ENCODE results near the gene MYL11. TPM values are rescaled to one million over a fixed set of nuclear protein-coding genes. Genes with fewer than 3 reads are reported as not detected.
"Not testable (repeated sequence)": the region's sequence is repeated elsewhere in the genome, so short reads cannot be mapped to it uniquely, and the experiment has no call there.

Gene MYL11
- total RNA-seq, 1 donor from 2014 or later: not detected

DNA sequence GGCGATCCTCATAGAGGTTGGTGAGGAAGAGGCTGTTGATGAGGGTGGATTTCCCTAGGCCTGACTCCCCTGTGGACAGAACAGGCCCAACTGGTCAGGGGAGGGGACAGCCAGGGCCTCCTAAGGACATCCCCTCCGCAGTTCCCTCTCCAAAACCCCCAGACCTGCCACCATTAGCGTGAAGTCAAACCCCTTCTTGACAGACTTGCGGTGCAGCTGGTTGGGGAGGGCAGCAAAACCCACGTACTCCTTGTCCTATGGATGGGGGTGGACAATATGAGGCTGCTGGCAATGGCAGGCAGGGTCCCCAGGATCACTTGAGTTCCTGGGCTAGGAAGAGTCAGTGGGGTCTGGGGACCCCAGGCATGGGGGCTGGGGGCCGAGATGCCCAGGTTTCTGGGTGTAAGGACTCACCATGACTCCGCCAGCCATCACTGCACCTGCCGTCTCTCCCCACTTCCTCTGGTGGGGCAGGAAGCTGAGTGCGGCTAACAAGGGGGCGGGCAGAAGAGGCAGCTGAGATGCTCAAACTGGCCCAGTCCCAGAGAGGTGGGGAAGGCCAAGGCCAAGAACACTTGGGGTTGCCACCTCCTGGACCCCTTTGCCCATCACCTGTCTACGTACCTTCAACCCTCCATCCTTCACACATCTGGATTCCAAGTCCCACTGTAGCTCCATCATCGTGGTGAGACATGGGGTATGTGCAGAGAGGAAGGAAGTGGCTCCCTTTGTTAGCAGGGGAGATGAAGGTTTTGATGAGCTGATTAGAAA is 7.7 kb downstream of the MYL11 start, which contains the start of gene SEPTIN1:
TSS of gene SEPTIN1 (minus strand) at position 451 of the 771 bp plus-strand sequence. CDS start at position 432, 19 bp downstream.
- intact Hi-C loops (cut with micrococcal nuclease): loop anchor here (1.0 kb wide), 1 partner anchor 11 kb away; no protein-coding TSS in a partner anchor

DNA sequence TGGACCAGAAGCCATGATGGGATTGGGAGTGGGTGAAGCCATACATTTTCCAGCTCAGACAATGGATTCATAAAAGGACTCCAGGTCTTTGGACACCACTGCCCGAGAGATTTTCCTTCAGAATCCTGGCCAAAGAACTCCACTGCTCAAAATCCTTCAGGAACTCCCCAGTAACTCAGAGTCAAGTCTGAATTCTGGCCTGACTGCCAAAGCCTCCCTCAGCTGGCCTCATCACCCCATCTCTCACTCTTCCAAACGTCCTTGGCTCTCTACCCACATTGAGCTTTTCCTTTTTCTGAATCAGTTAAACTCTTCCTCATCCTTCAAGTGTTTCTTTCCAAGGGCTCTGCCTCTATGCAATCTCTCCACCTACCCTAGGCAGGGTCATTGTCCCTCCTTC is 8.9 kb downstream of the MYL11 start:
- intact Hi-C loops (cut with micrococcal nuclease): no loop called here

DNA sequence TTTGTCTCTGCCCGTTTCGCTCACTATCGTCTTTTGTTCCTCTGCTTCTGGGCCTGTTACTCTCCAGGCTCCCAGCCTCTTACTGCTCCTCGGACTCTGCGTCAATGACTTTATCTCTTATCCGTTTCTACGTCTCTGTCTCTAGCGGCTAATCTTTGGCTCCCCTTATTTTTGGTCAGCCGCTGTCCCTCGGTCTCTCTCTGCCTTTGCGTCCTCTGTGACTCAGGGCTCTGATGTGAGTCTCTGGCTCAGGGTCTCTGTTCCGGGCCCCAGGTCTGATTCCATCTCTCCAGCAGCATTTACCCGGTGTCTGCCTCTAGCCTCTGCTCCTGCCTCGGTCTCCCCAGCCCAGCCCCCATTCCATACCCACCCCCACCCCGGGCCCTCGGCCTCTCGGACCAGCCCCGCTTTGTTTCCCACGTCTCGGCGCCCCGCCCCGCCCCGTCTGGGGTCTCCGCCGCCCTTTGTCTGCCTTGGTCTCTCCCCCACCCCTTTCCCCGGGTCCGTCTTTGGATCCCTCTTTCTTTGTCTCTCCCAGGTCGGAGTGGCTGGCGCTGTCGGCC is 20.1 kb downstream of the MYL11 start:
- intact Hi-C loops (cut with micrococcal nuclease): no loop called here

DNA sequence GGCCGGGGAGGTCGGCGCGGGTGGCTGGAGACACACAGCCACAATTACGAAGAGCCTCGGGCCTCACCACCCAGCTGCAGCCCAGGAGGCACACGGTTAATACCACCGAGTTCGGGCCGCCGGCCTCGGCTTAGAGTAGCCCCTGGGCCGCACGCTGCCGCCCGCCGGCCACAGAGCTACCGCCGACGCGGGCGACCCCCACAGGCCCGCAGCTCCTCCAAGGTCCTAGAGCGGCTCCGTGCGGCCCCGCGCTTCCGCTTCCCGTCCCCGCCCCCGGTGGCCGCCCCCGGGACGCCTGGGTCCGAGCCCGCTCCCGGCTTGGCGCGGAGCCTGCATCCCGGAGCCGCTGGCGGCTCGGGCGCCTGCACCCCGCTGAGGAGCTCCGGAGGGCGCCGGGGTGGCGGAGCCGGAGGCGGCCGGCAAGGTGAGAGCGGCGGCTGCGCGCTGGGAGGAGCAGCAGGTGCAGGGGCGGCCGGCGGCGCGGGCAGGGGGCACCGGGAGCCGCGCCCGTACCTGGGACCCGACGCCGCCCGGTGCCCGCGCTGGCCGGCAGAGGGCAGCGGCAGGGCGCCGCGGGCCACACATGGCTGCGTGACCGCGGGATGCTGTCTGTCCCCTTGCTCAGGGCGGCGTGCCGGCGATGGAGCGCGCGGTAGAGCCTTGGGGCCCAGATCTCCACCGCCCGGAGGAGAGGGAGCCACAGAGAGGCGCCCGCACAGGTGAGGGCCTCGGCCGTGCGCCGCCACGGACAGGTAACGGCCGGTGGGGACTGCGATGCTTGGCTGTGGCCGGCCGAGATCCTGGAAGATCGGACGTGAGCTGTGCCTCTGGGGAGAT is 20.8 kb downstream of the MYL11 start, which contains the start of gene ZNF48:
TSS of gene ZNF48 (plus strand) at position 266 of the 837 bp plus-strand sequence. CDS start at position 641, 375 bp downstream.
- intact Hi-C loops (cut with micrococcal nuclease): no loop called here

DNA sequence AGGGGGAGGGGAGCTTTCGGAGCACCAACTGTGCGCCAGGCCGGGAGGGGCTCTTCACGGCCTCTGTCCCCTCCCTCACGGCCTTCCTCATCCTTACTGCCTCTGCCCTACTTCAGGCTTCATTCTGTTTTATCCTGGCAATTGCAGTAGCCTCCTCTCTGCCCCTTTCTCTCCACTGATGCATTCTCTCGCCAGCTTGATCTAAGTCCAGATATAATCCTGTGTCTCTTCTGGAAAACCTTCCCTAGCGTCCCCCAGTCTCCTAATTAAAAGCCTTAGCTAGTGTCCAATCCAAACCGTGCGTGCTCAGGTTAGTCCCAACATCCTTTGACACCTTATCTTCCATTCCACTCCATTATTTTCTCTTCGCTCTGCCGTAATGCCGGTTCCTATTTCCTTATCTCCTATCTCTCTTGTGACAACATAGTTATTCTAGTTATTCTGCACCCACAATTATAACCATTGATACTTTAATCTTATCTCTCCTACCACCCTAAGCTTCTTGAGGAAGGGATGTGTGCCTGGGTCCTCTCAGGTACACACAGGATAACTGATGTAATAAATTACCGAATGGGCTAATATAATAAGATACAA is 21.5 kb downstream of the MYL11 start:
- intact Hi-C loops (cut with micrococcal nuclease): no loop called here

DNA sequence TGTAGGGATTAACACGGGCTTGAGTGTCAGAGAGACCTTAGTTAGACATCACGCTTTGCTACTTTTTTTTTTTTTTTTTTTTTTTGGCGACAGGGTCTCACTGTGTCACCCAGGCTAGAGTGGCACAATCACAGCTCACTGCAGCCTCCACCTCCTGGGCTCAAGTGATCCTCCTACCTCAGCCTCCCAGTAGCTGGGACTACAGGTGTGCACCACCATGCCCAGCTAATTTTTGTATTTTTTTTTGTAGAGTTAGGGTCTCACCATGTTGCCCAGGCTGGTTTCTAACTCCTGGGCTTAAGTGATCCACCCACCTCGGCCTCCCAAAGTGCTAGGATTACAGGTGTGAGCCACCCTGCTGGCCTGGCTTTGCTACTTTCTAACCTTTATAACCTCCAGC is 22.0 kb downstream of the MYL11 start:
- intact Hi-C loops (cut with micrococcal nuclease): not testable (repeated sequence)

DNA sequence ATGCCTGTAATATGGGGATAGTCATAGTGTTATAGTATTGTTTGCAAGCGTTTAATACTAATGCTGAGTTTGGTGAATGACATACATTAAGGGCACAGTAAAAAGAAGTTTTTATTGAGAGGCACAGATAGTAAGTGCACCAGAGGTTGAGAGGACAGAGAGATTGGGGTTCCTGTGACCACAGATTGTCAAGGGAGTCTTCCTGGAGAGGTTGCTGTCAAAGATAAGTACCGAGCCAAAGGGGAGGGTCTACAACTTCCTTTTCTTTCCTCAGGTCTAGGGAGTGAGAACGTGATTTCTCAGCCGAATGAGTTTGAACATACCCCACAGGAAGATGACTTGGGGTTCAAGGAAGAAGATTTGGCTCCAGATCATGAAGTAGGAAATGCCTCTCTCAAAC is 22.5 kb downstream of the MYL11 start:
- intact Hi-C loops (cut with micrococcal nuclease): no loop called here

DNA sequence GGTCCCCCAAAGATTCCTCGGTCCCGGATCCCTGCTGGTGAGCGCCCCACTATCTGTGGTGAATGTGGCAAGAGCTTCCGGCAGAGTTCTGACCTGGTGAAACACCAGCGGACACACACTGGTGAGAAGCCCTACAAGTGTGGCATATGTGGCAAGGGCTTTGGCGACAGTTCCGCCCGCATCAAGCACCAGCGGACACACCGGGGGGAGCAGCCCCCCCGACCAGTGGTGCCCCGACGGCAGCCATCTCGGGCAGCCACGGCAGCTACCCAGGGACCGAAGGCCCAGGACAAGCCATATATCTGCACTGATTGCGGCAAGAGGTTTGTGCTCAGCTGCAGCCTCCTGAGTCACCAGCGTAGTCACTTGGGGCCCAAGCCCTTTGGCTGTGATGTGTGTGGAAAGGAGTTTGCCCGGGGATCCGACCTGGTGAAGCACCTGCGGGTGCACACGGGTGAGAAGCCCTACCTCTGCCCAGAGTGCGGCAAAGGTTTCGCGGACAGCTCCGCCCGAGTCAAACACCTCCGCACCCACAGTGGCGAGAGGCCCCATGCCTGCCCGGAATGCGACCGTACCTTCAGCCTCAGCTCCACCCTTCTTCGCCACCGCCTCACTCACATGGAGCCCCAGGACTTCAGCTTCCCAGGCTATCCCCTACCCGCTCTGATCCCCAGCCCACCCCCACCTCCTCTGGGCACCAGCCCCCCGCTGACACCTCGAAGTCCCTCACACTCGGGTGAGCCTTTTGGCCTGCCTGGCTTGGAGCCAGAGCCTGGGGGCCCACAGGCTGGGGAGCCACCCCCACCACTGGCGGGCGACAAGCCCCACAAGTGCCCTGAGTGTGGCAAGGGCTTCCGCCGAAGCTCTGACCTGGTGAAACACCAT is 23.4 kb downstream of the MYL11 start:
- intact Hi-C loops (cut with micrococcal nuclease): no loop called here

DNA sequence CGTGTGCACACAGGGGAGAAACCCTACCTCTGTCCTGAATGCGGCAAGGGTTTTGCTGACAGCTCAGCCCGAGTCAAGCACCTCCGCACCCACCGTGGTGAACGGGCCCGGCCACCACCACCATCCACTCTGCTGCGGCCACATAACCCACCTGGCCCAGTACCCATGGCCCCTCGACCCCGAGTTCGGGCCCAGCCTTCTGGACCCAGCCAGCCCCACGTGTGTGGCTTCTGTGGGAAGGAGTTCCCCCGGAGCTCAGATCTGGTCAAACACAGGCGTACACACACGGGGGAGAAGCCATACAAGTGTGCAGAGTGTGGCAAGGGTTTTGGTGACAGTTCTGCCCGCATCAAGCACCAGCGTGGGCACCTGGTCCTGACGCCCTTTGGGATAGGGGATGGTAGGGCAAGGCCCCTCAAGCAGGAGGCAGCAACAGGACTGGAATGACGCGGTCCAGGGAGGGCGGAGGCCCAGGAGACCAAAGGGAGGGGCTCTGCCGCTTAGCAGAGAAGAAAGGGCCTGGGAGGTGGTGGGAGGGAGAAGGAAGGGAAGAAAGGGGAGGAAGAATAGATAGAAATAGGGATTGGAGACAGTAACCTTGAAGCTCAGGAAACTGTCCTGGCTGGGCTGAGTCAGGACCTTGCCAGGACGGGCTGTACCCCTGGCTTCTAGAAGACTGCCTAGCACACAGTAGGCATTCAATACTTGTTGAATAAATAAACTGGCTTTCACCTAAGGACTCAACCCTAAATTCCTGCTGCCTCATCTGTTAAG is 24.2 kb downstream of the MYL11 start:
- intact Hi-C loops (cut with micrococcal nuclease): no loop called here

DNA sequence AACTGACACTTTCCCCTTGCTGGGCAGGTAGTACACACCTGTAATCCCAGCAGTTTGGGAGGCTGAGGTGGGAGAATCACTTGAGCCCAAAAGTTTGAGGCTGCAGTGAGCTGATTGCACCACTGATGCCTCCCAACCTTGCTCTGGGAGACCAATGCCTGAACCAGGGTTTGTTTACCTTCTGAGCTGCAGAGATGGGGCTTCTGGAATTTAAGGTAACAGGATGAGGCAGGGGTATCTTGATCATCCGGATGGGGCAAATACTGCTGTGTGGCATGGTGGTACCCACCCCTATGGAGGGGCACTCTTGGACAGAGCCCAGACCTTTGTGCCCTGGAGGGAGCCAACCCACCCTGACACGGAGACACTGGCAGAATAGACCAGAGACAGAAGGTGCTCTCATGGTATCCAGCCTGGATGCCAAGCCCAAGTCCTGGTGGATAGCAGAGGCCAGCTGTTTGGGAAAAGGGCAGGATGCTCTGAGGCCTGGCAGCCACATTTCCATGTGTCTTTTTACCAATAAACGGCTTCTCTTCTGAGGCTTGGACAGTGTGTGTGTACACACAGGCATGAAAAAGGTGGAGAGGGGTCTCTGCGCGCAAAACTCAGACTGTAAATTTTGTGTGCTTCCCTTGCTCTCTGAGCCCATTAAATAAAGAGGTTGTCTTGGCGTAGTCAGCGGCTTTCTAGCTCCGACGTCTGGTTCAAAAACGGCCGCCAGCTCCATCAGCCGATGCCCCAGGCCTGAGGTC is 25.0 kb downstream of the MYL11 start:
- intact Hi-C loops (cut with micrococcal nuclease): loop anchor here (1.0 to 10.0 kb wide), 2 partner anchors 21 to 335 kb away; partner anchors contain the start of gene ALDOA

DNA sequence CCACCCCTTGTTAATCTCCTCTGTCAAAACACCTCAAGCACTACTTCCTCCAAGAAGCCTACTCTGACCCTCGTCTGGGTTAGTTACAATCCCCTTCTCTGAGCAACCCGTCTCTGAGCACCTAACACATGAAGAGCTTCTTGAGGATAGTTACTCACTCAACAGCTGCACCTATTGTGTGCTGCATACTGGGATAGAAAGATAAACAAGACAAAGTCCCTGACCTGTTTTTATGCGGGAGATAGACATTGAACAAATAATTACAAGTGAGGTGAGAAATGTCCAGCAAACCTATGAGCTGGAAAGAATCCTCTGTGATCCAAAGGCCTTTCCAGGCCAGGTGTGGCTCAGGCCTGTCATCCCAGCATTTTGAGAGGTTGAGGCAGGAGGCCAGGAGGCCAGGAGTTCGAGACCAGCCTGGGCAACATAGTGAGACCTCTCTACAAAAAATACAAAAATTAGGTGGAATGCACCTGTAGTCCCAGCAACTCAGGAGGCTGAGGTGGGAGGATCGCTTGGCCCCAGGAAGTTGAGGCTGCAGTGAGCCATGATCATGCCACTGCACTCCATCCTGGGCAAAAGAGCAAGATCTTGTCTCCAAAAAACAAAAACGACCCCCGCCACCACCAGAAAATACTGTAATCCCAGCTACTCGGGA is 27.3 kb downstream of the MYL11 start:
- intact Hi-C loops (cut with micrococcal nuclease): loop anchor here (10.0 kb wide), 1 partner anchor 337 kb away; the partner anchor contains the start of gene ALDOA

DNA sequence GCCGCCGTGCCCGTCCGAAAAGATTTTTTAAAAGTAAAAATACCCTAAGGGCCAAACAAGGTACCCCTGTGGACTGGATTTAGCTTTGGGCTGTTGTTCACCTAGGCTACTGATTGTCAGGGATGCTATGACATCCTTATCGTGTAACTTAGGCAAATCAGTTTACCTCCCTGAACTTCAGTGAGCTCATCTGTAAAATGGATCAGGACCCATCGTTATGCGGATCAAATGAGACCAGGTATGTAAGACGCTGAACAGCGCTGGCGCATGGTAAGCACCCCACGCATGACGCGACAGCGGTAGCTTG is 32.1 kb downstream of the MYL11 start:
- intact Hi-C loops (cut with micrococcal nuclease): loop anchor here (1.0 to 10.0 kb wide), 6 partner anchors 28 to 342 kb away; partner anchors contain the start of genes ALDOA, CD2BP2, TBC1D10B and TBX6

DNA sequence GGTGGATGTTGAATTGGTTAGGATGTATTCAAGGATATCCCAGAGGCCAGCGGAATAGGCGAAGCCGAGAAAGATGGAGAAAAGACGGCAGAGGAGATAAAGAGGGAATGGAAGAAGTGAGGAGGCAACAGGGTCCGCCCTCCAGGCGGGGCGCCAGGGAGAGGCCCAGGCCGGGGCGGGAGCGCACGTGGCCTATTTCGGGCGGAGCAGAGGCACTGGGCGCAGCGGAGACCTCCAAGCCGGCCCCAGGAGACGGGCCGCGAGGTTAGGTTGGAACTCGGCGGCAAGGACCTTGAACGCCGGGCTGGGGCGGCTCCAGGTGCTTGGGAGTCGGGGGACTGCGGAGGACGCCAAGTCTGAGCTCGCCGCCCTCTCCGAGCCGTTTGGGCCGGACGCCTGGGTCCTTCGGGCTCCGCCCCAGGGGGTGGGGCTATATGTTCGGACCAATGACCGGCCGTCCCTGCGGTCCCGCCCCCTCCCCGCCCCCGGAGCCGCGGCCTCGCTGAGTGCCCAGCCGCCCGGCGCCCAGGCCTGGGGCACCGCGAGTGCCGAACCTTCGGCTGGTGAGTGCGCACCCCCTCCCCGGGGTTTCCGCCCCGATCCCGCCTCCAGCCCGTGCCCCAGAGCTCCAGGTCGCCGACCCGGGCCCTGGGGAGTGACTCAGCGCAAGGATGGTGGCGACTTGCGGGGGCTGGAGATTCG is 32.7 kb downstream of the MYL11 start, which contains the start of gene ZNF771:
TSS of gene ZNF771 (plus strand) at position 505 of the 702 bp plus-strand sequence. CDS start 448 bp downstream, outside the sequence.
- intact Hi-C loops (cut with micrococcal nuclease): loop anchor here (1.0 to 10.0 kb wide), 6 partner anchors 29 to 342 kb away; partner anchors contain the start of genes ALDOA, CD2BP2, TBC1D10B and TBX6

DNA sequence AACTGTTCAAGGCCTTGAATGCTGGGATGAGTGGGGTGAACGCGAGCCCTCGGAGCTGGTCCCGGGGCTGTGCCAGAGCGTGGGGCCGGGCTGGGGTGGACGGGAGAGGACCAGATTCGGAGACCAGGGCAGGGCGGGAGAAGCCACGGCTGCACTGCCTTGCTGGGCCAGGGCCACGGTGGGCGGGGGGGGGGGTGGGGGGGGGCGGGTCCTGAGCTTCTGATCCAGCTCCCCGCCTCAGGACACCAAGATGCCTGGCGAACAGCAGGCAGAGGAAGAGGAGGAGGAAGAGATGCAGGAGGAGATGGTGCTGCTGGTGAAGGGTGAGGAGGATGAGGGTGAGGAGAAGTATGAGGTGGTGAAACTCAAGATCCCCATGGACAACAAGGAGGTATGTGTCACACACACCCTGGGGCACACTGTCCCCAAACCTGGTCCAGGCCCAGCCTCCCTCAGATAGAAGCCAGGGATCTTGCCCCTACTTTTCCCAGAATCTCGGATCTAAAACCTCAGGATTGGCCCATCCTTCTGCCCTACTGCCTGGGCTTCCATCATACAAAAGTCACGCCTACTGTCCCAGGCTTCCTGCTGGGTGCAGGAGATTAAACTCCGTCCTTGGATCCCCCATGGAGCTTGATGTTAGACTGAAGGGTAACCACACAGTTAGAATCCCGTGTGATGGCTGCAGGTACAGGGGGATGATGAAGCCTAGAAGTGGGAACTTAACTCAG is 33.4 kb downstream of the MYL11 start:
- intact Hi-C loops (cut with micrococcal nuclease): loop anchor here (1.0 to 10.0 kb wide), 7 partner anchors 30 to 343 kb away; partner anchors contain the start of genes ALDOA, CD2BP2, GDPD3 and TBC1D10B

DNA sequence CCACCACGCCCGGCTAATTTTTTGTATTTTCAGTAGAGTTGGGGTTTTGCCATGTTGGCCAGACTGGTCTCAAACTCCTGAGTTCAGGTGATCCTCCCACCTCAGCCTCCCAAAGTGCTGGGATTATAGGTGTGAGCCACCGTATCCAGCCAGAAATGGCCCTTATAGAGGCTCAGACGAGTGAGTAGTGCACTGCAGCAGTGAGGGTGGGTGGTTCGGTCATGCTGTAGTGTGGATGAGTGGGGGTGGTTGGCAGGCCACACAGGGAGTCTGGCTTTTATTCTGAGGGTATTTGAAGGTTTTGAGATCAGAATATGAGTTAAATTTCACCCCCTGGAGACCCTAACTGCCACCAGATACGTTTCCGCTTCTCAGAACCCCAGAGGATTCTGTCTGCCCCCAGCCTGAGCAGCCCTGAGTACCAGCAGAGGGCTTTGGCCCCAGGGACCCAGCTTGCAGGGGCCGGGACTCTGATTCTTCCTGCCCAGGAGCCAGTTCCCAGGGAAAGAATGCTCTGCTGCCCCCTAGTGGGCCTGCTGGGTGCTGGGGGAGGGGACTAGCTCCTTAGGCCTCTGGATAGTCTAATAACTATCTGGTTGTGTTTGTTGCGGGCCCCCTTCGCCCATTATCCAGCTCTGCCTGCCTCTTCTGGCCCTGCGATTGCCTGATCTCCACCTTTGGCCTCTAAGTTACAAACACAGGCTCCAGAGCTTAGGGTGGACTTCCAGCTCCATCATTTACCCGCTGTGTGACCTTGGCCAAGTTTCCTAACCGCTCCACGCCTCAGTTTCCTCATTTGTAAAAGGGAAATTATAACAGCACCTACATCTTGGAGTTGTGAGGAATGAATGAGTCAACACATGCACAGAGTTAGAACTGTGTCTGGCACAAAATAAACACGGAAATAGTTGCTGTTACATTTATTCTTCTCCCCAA is 34.8 kb downstream of the MYL11 start:
- intact Hi-C loops (cut with micrococcal nuclease): loop anchor here (2.0 to 10.0 kb wide), 5 partner anchors 52 to 345 kb away; partner anchors contain the start of genes ALDOA, CD2BP2, GDPD3 and TBX6

Measured in T-helper 2 cell treated with Interferon-gamma antibody and Interleukin-4, amounts not matched to agents 100 ng/mL and 5 ng/mL, for 36 hours (primary cell).